Loucy (cell line): ENCODE data around the gene LAMB4.

ENCODE experiments used
- CTCF ChIP-seq: fragments of 200-600 bp; sonication (generic); conservative IDR thresholded peaks from 2 replicates; pipeline ENCODE4 v1.5.1; 2014; ENCODE audit warnings: mild to moderate bottlenecking, antibody characterized with exemption, low read length
- EZH2phosphoT487 ChIP-seq: fragments of 200-600 bp; IDR thresholded peaks from 2 replicates; pipeline ENCODE4 v1.6.1; 2018; ENCODE audit warnings: antibody characterized with exemption, mild to moderate bottlenecking, moderate library complexity, borderline replicate concordance

GRCh38 chr7:108167460-108167859 lies 37.3 kb upstream of the LAMB4 start:
- TF ChIP-seq CTCF = no peak
- TF ChIP-seq EZH2phosphoT487 = no peak
